HepG2 (cell line): ENCODE data around the gene CARMIL1. TPM values are rescaled to one million over a fixed set of nuclear protein-coding genes. Genes with fewer than 3 reads are reported as not detected.

Experiments
- ATAC-seq: fragments of 200-7000 bp; cut with Tn5 transposase; 3 replicates; pipeline ENCODE4 v1.9.1; 2020; ENCODE audit warnings: mild to moderate bottlenecking, moderate library complexity
- BruUV-seq: library from RNA; stranded (reverse); fragments of 400-500 nt; replicated peaks from 2 replicates; lab custom pipeline; 2021; lab: Mats Ljungman, UMichigan
- CTCF ChIA-PET: fragments of 300-600 bp; formaldehyde crosslinking; extraction: SDS; loops from one replicate; lab custom pipeline; 2021; ENCODE audit warnings: low total read pairs, inconsistent platforms, low intra/inter-chr PET ratio; lab: Yijun Ruan, JAX
- POLR2A ChIA-PET: fragments of 350-600 bp; sonication (Branson Sonifier 250); formaldehyde crosslinking; loops from one replicate; lab custom pipeline; 2020; ENCODE audit warnings: antibody characterized with exemption, inconsistent platforms; lab: Yijun Ruan, JAX
- DNase-seq: peaks from one replicate; pipeline ENCODE4 v3.0.0-alpha.2; 2015; ENCODE audit warnings: low spot score
- FAIRE-seq: peaks from 3 replicates; lab custom pipeline; 2011; peaks lifted over from hg19 to GRCh38; lab: Jason Lieb, UNC
- H2AFZ ChIP-seq: one replicate; pipeline ENCODE4 v1.6.1; 2011; ENCODE audit warnings: low read length, inconsistent platforms
- H3K27ac ChIP-seq: fragments of 300-600 bp; 3 replicates; pipeline ENCODE4 v1.8.0; 2011; ENCODE audit warnings: mixed run types, mild to moderate bottlenecking, mixed read lengths, low read length, inconsistent platforms; ENCODE audit not compliant: insufficient read depth; ENCODE audit errors: extremely low read length
- H3K27me3 ChIP-seq, 2 experiments: fragments of 200-600 bp in 1 of 2; 2 replicates in 1 of 2; 3 replicates in 1 of 2; pipeline versions ENCODE4 v1.6.0 to v1.8.0; 2011; ENCODE audit warnings: low read length in 2 of 2, mild to moderate bottlenecking in 2 of 2, moderate library complexity in 2 of 2, inconsistent platforms in 1 of 2; ENCODE audit not compliant: insufficient read depth in 2 of 2, control insufficient read depth in 1 of 2
- H3K36me3 ChIP-seq, 2 experiments: fragments of 200-600 bp in 1 of 2; replicated peaks in 1 of 2; 2 replicates in 1 of 2; 3 replicates in 1 of 2; pipeline versions ENCODE4 v1.5.1 to v1.8.0; 2011; ENCODE audit warnings: low read length in 2 of 2, inconsistent platforms in 1 of 2; ENCODE audit not compliant: insufficient read depth in 2 of 2, control insufficient read depth in 1 of 2
- H3K4me1 ChIP-seq: 2 replicates; pipeline ENCODE4 v1.5.1; 2012; ENCODE audit warnings: low read length, inconsistent platforms; ENCODE audit not compliant: insufficient read depth
- H3K4me2 ChIP-seq: 2 replicates; pipeline ENCODE4 v1.6.0; 2011; ENCODE audit warnings: low read depth, low read length, inconsistent platforms
- H3K4me3 ChIP-seq, 3 experiments: fragments of 200-600 bp in 1 of 3; sonication (generic), shearing (Covaris generic) in 1 of 3; replicated peaks in 1 of 3; 2 replicates each; pipeline ENCODE4 v1.5.1; 2011 to 2016; ENCODE audit warnings: low read length in 3 of 3, inconsistent platforms in 2 of 3, low read depth in 2 of 3, mild to moderate bottlenecking in 2 of 3, control low read depth in 1 of 3, mixed read lengths in 1 of 3; ENCODE audit not compliant: insufficient read depth in 1 of 3
- H3K79me2 ChIP-seq: one replicate; pipeline ENCODE4 v1.6.1; 2011; ENCODE audit warnings: low read length, inconsistent platforms; ENCODE audit not compliant: insufficient read depth
- H3K9ac ChIP-seq: 2 replicates; pipeline ENCODE4 v1.6.0; 2011; ENCODE audit warnings: mild to moderate bottlenecking, low read depth, low read length, inconsistent platforms; ENCODE audit not compliant: insufficient read depth
- H3K9me3 ChIP-seq: 2 replicates; pipeline ENCODE4 v1.5.1; 2012; ENCODE audit warnings: mild to moderate bottlenecking, low read length
- H4K20me1 ChIP-seq: 2 replicates; pipeline ENCODE4 v1.6.0; 2011; ENCODE audit warnings: inconsistent platforms, mild to moderate bottlenecking, low read length, moderate library complexity; ENCODE audit not compliant: insufficient read depth
- ATF7-NPFF ChIP-seq: sonication (generic); formaldehyde crosslinking; IDR thresholded peaks from 2 replicates; pipeline ENCODE4 v1.8.1; 2023; ENCODE audit warnings: mild to moderate bottlenecking, low read depth, missing genetic modification reagents, moderate library complexity
- CENPT ChIP-seq: sonication (generic); formaldehyde crosslinking; IDR thresholded peaks from 2 replicates; pipeline ENCODE4 v1.8.0; 2022; ENCODE audit warnings: low read depth, mild to moderate bottlenecking, moderate library complexity, missing genetic modification reagents
- DMTF1 ChIP-seq: sonication (generic); formaldehyde crosslinking; IDR thresholded peaks from 2 replicates; pipeline ENCODE4 v1.4.0; 2020; ENCODE audit warnings: mild to moderate bottlenecking, missing genetic modification reagents
- MAF1 ChIP-seq: sonication (generic); formaldehyde crosslinking; IDR thresholded peaks from 2 replicates; pipeline ENCODE4 v1.5.0; 2020; ENCODE audit warnings: missing genetic modification reagents, borderline replicate concordance
- POLR2A ChIP-seq, 2 experiments: IDR thresholded peaks; 2 replicates each; pipeline ENCODE4 v1.6.1; 2011; ENCODE audit warnings: low read depth in 2 of 2, low read length in 2 of 2, mild to moderate bottlenecking in 1 of 2, moderate library complexity in 1 of 2; ENCODE audit not compliant: insufficient read depth in 1 of 2
- RNF2 ChIP-seq: fragments of 450-650 bp; conservative IDR thresholded peaks from 2 replicates; pipeline ENCODE4 v1.6.1; 2016; ENCODE audit warnings: low read depth
- TERF1 ChIP-seq: sonication (generic); formaldehyde crosslinking; IDR thresholded peaks from 2 replicates; pipeline ENCODE4 v1.8.0; 2022; ENCODE audit warnings: mild to moderate bottlenecking, missing genetic modification reagents, moderate library complexity
- ZNF646 ChIP-seq: sonication (generic); formaldehyde crosslinking; IDR thresholded peaks from 2 replicates; pipeline ENCODE4 v1.9.0; 2021; ENCODE audit warnings: mild to moderate bottlenecking, missing genetic modification reagents
- WGBS: methylation state at CpG from one replicate; pipeline ENCODE4 v1.1.6; 2017; ENCODE audit warnings: low lambda C conversion rate; 5-methylcytosine and 5-hydroxymethylcytosine counted together
- in situ Hi-C: cut with HindIII; loops from 2 replicates; pipeline ENCODE4 v1.10.0; 2017; ENCODE audit warnings: low pct_unique_long_range_greater_than_20kb; ENCODE audit not compliant: extremely low pct_ligation_motif_present
- intact Hi-C: fragments of 100-400 bp; cut with micrococcal nuclease; formaldehyde crosslinking; loops from one replicate; pipeline ENCODE4 v1.10.0; 2022; ENCODE audit not compliant: unreplicated experiment
- polyA plus RNA-seq, 8 experiments: library from polyadenylated mRNA; depleted of rRNA in 3 of 8; stranded (reverse) in 7 of 8; unstranded in 1 of 8; fragments of >200 nt; fragmentation: Illumina TruSeq in 4 of 8; extraction: Trizol in 4 of 8; gene quantifications; 2 replicates each; pipeline versions ENCODE4 v1.2.1 to v1.2.3, GENCODE V29; 2011 to 2016; ENCODE audit warnings: low read depth in 4 of 8, missing spikeins in 1 of 8, mixed read lengths in 1 of 8; ENCODE audit not compliant: insufficient read depth in 1 of 8
- total RNA-seq, 5 experiments: library from RNA; depleted of rRNA; stranded (reverse); fragments of >200 nt; fragmentation: Illumina TruSeq; extraction: Trizol; gene quantifications; 2 replicates each; pipeline ENCODE4 v1.2.3, GENCODE V29; 2016; ENCODE audit warnings: low read depth in 1 of 5

The CARMIL1 gene
- total and polyA plus RNA-seq, 2 of the 13 experiments (the other 11 are each of a cell fraction or from before 2014, with no cell fraction given), result 1.8 to 2.6 TPM

GRCh38 chr6:25441663-25442270, 162.6 kb downstream of the CARMIL1 start (continued):
- no peak for TF ChIP-seq ZNF646 (CRISPR knock-in tag)
- TF ChIP-seq POLR2A (IDR thresholded peaks at IDR 0.05; ENCODE audit: insufficient read depth in 1 of 2, low read depth in 2 of 2, low read length in 2 of 2), result no peak
- no peak for TF ChIP-seq TERF1 (CRISPR knock-in tag)

GRCh38 chr6:25442898-25443297, 163.7 kb downstream of the CARMIL1 start:
- no peak for DNase-seq
- Histone ChIP-seq H3K36me3 (no peaks in the 10 kb centered on the region), H3K27me3 (no peaks in the 10 kb centered on the region), H2AFZ (no peak overlapping the region), H3K79me2 (no peaks in the 10 kb centered on the region), H3K4me1 (no peaks in the 10 kb centered on the region), H3K4me2 (no peak overlapping the region), H4K20me1 (no peaks in the 10 kb centered on the region), H3K4me3 (no peak overlapping the region), H3K9me3 (peaks cover 7% of the 10 kb centered on the region; the same call in 1 of the 2 replicates), H3K27ac (no peak overlapping the region), H3K9ac (no peak overlapping the region)
- CTCF ChIA-PET, result no interaction called here
- no peak for ATAC-seq
- FAIRE-seq, result no peak
- in situ Hi-C loops (no loop called here), intact Hi-C loops (no loop called here)
- BruUV-seq, result no TSS peak
- POLR2A ChIA-PET, result no interaction called here
- WGBS, result 96% methylated on average over 1 of the region's 1 CpG
- no peak for TF ChIP-seq CENPT (CRISPR knock-in tag)
- TF ChIP-seq MAF1 (CRISPR knock-in tag), result no peak
- no peak for TF ChIP-seq ATF7-NPFF (CRISPR knock-in tag)
- TF ChIP-seq DMTF1, result no peak
- TF ChIP-seq RNF2, result no peak
